Thymus (tissue), 11 donors: Measurements from ENCODE around the gene ERCC4. TPM values are rescaled to one million over a fixed set of nuclear protein-coding genes. Genes with fewer than 3 reads are reported as not detected.

Experiments
- DNase-seq, 9 donors: peaks; one replicate each; pipeline ENCODE4 v3.0.0-alpha.2; 2013; ENCODE audit warnings: low spot score in 9 of 9, low read depth in 6 of 9, missing footprints in 1 of 9
- H3K27ac ChIP-seq, 2 donors: one replicate each; pipeline ENCODE4 v1.5.1; 2013; ENCODE audit warnings: control low read depth in 1 of 2, low read depth in 1 of 2, low read length in 1 of 2, mild to moderate bottlenecking in 1 of 2, moderate library complexity in 1 of 2
- H3K27me3 ChIP-seq, 2 donors: one replicate each; pipeline ENCODE4 v1.5.1; 2013; ENCODE audit warnings: low read length in 1 of 2; ENCODE audit not compliant: control insufficient read depth in 2 of 2, insufficient read depth in 1 of 2
- H3K36me3 ChIP-seq, 2 donors: one replicate each; pipeline ENCODE4 v1.5.1; 2013; ENCODE audit warnings: low read length in 1 of 2, mild to moderate bottlenecking in 1 of 2, moderate library complexity in 1 of 2; ENCODE audit not compliant: control insufficient read depth in 2 of 2, insufficient read depth in 2 of 2
- H3K4me1 ChIP-seq, 2 donors: one replicate each; pipeline ENCODE4 v1.5.1; 2013; ENCODE audit warnings: low read length in 2 of 2; ENCODE audit not compliant: control insufficient read depth in 2 of 2, insufficient read depth in 2 of 2
- H3K4me3 ChIP-seq, 2 donors: one replicate each; pipeline ENCODE4 v1.5.1; 2013; ENCODE audit warnings: low read length in 2 of 2, control low read depth in 1 of 2, mild to moderate bottlenecking in 1 of 2
- H3K9me3 ChIP-seq, 2 donors: one replicate each; pipeline ENCODE4 v1.5.1; 2013; ENCODE audit warnings: low read length in 1 of 2, mild to moderate bottlenecking in 1 of 2; ENCODE audit not compliant: control insufficient read depth in 2 of 2, insufficient read depth in 1 of 2
- WGBS: extraction: QIAGEN DNeasy Blood & Tissue Kit; methylation state at CpG from one replicate; pipeline ENCODE4 v1.1.7; 2013; 5-methylcytosine and 5-hydroxymethylcytosine counted together
- polyA plus RNA-seq: library from polyadenylated mRNA; stranded (reverse); fragments of 200-250 nt; gene quantifications from one replicate; pipeline ENCODE4 v1.2.3, GENCODE V29; 2013
- total RNA-seq: library from RNA; stranded (reverse); fragments of 120-200 nt; gene quantifications from one replicate; pipeline ENCODE4 v1.2.4, GENCODE V29; 2013
- donor health status: healthy.

Gene ERCC4
- total and polyA plus RNA-seq, 2 donors: 4.4 to 7.8 TPM

GRCh38 chr16:13984794-13985193 is 64.8 kb downstream of the ERCC4 start:
- no peak overlapping the region for H3K4me3 ChIP-seq
- DNase-seq: no peak
- 90% methylated on average over 8 of the region's 8 CpGs for whole genome bisulfite sequencing
- H3K27ac ChIP-seq: no peak overlapping the region
- no peaks in the 10 kb centered on the region for H3K27me3 ChIP-seq
- no peaks in the 10 kb centered on the region for H3K4me1 ChIP-seq
- no peaks in the 10 kb centered on the region for H3K36me3 ChIP-seq
- H3K9me3 ChIP-seq: no peaks in the 10 kb centered on the region

- Histone ChIP-seq H3K36me3 (no peaks in the 10 kb centered on the region), H3K9me3 (no peaks in the 10 kb centered on the region), H3K27me3 (no peaks in the 10 kb centered on the region), H3K4me1 (no peaks in the 10 kb centered on the region), H3K27ac (no peak overlapping the region), H3K4me3 (no peak overlapping the region)
- no peak for DNase-seq
- 97% methylated on average over 1 of the region's 1 CpG for WGBS
Observed at GRCh38 chr16:13988038-13988437, 68.1 kb downstream of the ERCC4 start.

- Histone ChIP-seq H3K4me3 (no peak overlapping the region), H3K27ac (no peak overlapping the region), H3K27me3 (no peaks in the 10 kb centered on the region), H3K36me3 (no peaks in the 10 kb centered on the region), H3K4me1 (peaks cover 0 to under 1% of the 10 kb centered on the region in 2 donors), H3K9me3 (no peaks in the 10 kb centered on the region)
- no peak for DNase-seq
- WGBS: 95% methylated on average over 6 of the region's 6 CpGs
Observed at GRCh38 chr16:13992322-13992721, 72.4 kb downstream of the ERCC4 start.

- Histone ChIP-seq H3K9me3 (no peaks in the 10 kb centered on the region), H3K4me1 (peaks cover 0 to 6% of the 10 kb centered on the region in 2 donors), H3K4me3 (no peak overlapping the region), H3K36me3 (no peaks in the 10 kb centered on the region), H3K27me3 (no peaks in the 10 kb centered on the region), H3K27ac (no peak overlapping the region)
- 96% methylated on average over 4 of the region's 4 CpGs for WGBS
- DNase-seq: no peak
Observed at GRCh38 chr16:13992976-13993375, 73.0 kb downstream of the ERCC4 start.

- H3K4me3 ChIP-seq: no peak overlapping the region
- H3K27me3 ChIP-seq: no peaks in the 10 kb centered on the region
- no peaks in the 10 kb centered on the region for H3K36me3 ChIP-seq
- H3K27ac ChIP-seq: no peak overlapping the region
- peaks cover 0 to 10% of the 10 kb centered on the region in 2 donors for H3K4me1 ChIP-seq
- H3K9me3 ChIP-seq: no peaks in the 10 kb centered on the region
- no peak for DNase-seq
- 84% methylated on average over 14 of the region's 14 CpGs for WGBS
Observed at GRCh38 chr16:13994239-13995106, 74.5 kb downstream of the ERCC4 start.

GRCh38 chr16:13995194-13995593 is 75.2 kb downstream of the ERCC4 start:
- no peak overlapping the region for H3K27ac ChIP-seq
- H3K4me1 ChIP-seq: peaks cover 0 to 10% of the 10 kb centered on the region in 2 donors
- no peaks in the 10 kb centered on the region for H3K36me3 ChIP-seq
- 95% methylated on average over 1 of the region's 1 CpG for WGBS
- no peaks in the 10 kb centered on the region for H3K9me3 ChIP-seq
- no peaks in the 10 kb centered on the region for H3K27me3 ChIP-seq
- DNase-seq: no peak
- no peak overlapping the region for H3K4me3 ChIP-seq

- Histone ChIP-seq H3K27ac (no peak overlapping the region), H3K27me3 (no peaks in the 10 kb centered on the region), H3K4me1 (peaks cover 0 to 10% of the 10 kb centered on the region in 2 donors), H3K9me3 (no peaks in the 10 kb centered on the region), H3K36me3 (no peaks in the 10 kb centered on the region), H3K4me3 (no peak overlapping the region)
- 92% methylated on average over 11 of the region's 11 CpGs for WGBS
- no peak for DNase-seq
Observed at GRCh38 chr16:13996778-13997288, 76.9 kb downstream of the ERCC4 start.

- Histone ChIP-seq H3K4me3 (no peak overlapping the region), H3K36me3 (no peaks in the 10 kb centered on the region), H3K27ac (peak overlapping the region in 1 of 2 donors; percentile 72), H3K9me3 (no peaks in the 10 kb centered on the region), H3K4me1 (peaks cover 0 to 10% of the 10 kb centered on the region in 2 donors), H3K27me3 (no peaks in the 10 kb centered on the region)
- no peak for DNase-seq
- WGBS: 82% methylated on average over 4 of the region's 4 CpGs
Observed at GRCh38 chr16:13997526-13997925, 77.6 kb downstream of the ERCC4 start.

GRCh38 chr16:13997933-13998332 is 78.0 kb downstream of the ERCC4 start:
- no peak overlapping the region for H3K4me3 ChIP-seq
- peak overlapping the region in 1 of 2 donors; percentile 72 for H3K27ac ChIP-seq
- no peaks in the 10 kb centered on the region for H3K27me3 ChIP-seq
- 36% methylated on average over 5 of the region's 5 CpGs for WGBS
- H3K4me1 ChIP-seq: peaks cover 0 to 13% of the 10 kb centered on the region in 2 donors
- no peaks in the 10 kb centered on the region for H3K9me3 ChIP-seq
- H3K36me3 ChIP-seq: no peaks in the 10 kb centered on the region
- peak in 8 of 9 donors; percentile 20 to 75 (median 36) for DNase-seq
